Astrocyte of the spinal cord (primary cell): ENCODE measurements around the gene MYOZ3.

Source experiments
- DNase-seq: peaks from one replicate; pipeline ENCODE4 v3.0.0; 2011; ENCODE audit warnings: low read depth, low spot score
- H3K4me3 ChIP-seq: 2 replicates; pipeline ENCODE4 v1.5.1; 2011; ENCODE audit warnings: low read depth, mild to moderate bottlenecking, low read length, moderate library complexity
- CTCF ChIP-seq: IDR thresholded peaks from 2 replicates; pipeline ENCODE4 v1.5.1; 2012; ENCODE audit warnings: low read depth, mild to moderate bottlenecking, low read length, inconsistent platforms
- in situ Hi-C: cut with HindIII; loops from 2 replicates; pipeline ENCODE4 v1.10.0; 2017; ENCODE audit warnings: low sequenced_read_pairs

The MYOZ3 gene

GRCh38 chr5:150626853-150627276 is 34.2 kb upstream of the MYOZ3 start:
- H3K4me3 ChIP-seq, result no peak overlapping the region
- TF ChIP-seq CTCF, result no peak
- DNase-seq, result no peak
- in situ Hi-C loops, result no loop called here

GRCh38 chr5:150627731-150628545 is 33.1 kb upstream of the MYOZ3 start:
- in situ Hi-C loops, result no loop called here
- peak; percentile 64 for DNase-seq
- TF ChIP-seq CTCF, result no peak
- H3K4me3 ChIP-seq, result no peak overlapping the region

GRCh38 chr5:150628936-150629485 is 32.0 kb upstream of the MYOZ3 start:
- DNase-seq, result no peak
- TF ChIP-seq CTCF, result no peak

GRCh38 chr5:150630016-150630415 is 31.0 kb upstream of the MYOZ3 start:
- TF ChIP-seq CTCF, result no peak
- H3K4me3 ChIP-seq, result no peak overlapping the region
- in situ Hi-C loops, result no loop called here
- no peak for DNase-seq

More at GRCh38 chr5:150628936-150629485, 32.0 kb upstream of the MYOZ3 start:
- in situ Hi-C loops, result no loop called here
- H3K4me3 ChIP-seq, result no peak overlapping the region

- no peak overlapping the region for H3K4me3 ChIP-seq
- DNase-seq, result no peak
- in situ Hi-C loops, result no loop called here
- TF ChIP-seq CTCF, result no peak
These were observed 30.4 kb upstream of the MYOZ3 start for GRCh38 chr5:150630461-150631325.

- no peak overlapping the region for H3K4me3 ChIP-seq
- no peak for DNase-seq
- in situ Hi-C loops, result no loop called here
- no peak for TF ChIP-seq CTCF
These were observed 29.7 kb upstream of the MYOZ3 start for GRCh38 chr5:150631326-150631701.
